HCT116 (cell line): ENCODE data around the gene TENM3. TPM values are rescaled to one million over a fixed set of nuclear protein-coding genes. Genes with fewer than 3 reads are reported as not detected.

Source experiments
- ATAC-seq: fragments of 200-7000 bp; cut with Tn5 transposase; 2 replicates; pipeline ENCODE4 v1.9.1; 2020; ENCODE audit warnings: mild to moderate bottlenecking, moderate library complexity
- BruUV-seq: library from RNA; stranded (reverse); fragments of 400-500 nt; replicated peaks from 2 replicates; lab custom pipeline; 2021; lab: Mats Ljungman, UMichigan
- CTCF ChIA-PET: fragments of 300-600 bp; sonication (Branson Sonifier 250); formaldehyde crosslinking; loops from one replicate; lab custom pipeline; 2021; ENCODE audit warnings: antibody characterized with exemption; lab: Charles Lee
- POLR2A ChIA-PET: fragments of 300-600, 350-600 bp; sonication (Branson Sonifier 250); formaldehyde crosslinking; loops from one replicate; lab custom pipeline; 2021; ENCODE audit warnings: antibody characterized with exemption; lab: Charles Lee
- RAD21 ChIA-PET, 2 experiments: fragments of 300-600 bp; sonication (Branson Sonifier 250); formaldehyde crosslinking; loops; one replicate each; lab custom pipeline; 2023; ENCODE audit warnings: low total read pairs in 2 of 2; ENCODE audit not compliant: uncharacterized antibody in 2 of 2, unreplicated experiment in 2 of 2, low non-redundant PET in 1 of 2; lab: Charles Lee
- DNase-seq: peaks from one replicate; pipeline ENCODE4 v3.0.0-alpha.2; 2010; ENCODE audit warnings: low read depth, low spot score
- H2AFZ ChIP-seq: fragments of 200-600 bp; shearing (Covaris generic), sonication (generic); 2 replicates; pipeline ENCODE4 v1.6.1; 2017; ENCODE audit warnings: low read depth, mixed run types, mixed read lengths, antibody characterized with exemption, low read length; ENCODE audit not compliant: poor library complexity, severe bottlenecking
- H3K27ac ChIP-seq: 2 replicates; pipeline ENCODE4 v1.5.1; 2012; ENCODE audit warnings: low read depth, low read length
- H3K27me3 ChIP-seq: fragments of 200-600 bp; sonication (generic); 2 replicates; pipeline ENCODE4 v1.6.1; 2016; ENCODE audit warnings: mixed run types, low read length, mixed read lengths; ENCODE audit not compliant: insufficient read depth
- H3K36me3 ChIP-seq, 2 experiments: fragments of 200-500 bp in 1 of 2; fragments of 200-600 bp in 1 of 2; sonication (Bioruptor generic) in 1 of 2; sonication (generic) in 1 of 2; 2 replicates each; pipeline versions ENCODE4 v1.5.1 to v1.6.1; 2014 to 2016; ENCODE audit warnings: low read length in 2 of 2, inconsistent platforms in 1 of 2, mixed read lengths in 1 of 2, mixed run types in 1 of 2; ENCODE audit not compliant: insufficient read depth in 2 of 2, control insufficient read depth in 1 of 2
- H3K4me1 ChIP-seq, 2 experiments: fragments of 200-600 bp in 1 of 2; sonication (generic) in 1 of 2; 2 replicates each; pipeline versions ENCODE4 v1.5.1 to v1.6.1; 2012 to 2017; ENCODE audit warnings: low read length in 2 of 2, inconsistent platforms in 1 of 2, mild to moderate bottlenecking in 1 of 2, mixed read lengths in 1 of 2, mixed run types in 1 of 2, moderate library complexity in 1 of 2; ENCODE audit not compliant: insufficient read depth in 2 of 2, control insufficient read depth in 1 of 2
- H3K4me2 ChIP-seq: fragments of 200-600 bp; sonication (generic); 2 replicates; pipeline ENCODE4 v1.6.1; 2017; ENCODE audit warnings: mixed run types, low read length, mixed read lengths
- H3K4me3 ChIP-seq, 2 experiments: fragments of 200-600 bp in 1 of 2; sonication (generic) in 1 of 2; replicated peaks in 1 of 2; 2 replicates each; pipeline ENCODE4 v1.5.1; 2011 to 2016; ENCODE audit warnings: low read length in 2 of 2, control low read depth in 1 of 2, low read depth in 1 of 2, mild to moderate bottlenecking in 1 of 2, mixed read lengths in 1 of 2, mixed run types in 1 of 2
- H3K79me2 ChIP-seq: fragments of 200-600 bp; sonication (generic); 2 replicates; pipeline ENCODE4 v1.6.1; 2017; ENCODE audit warnings: mild to moderate bottlenecking, mixed run types, low read length, moderate library complexity, mixed read lengths; ENCODE audit not compliant: insufficient read depth
- H3K9ac ChIP-seq: fragments of 200-600 bp; sonication (generic); 2 replicates; pipeline ENCODE4 v1.6.1; 2016; ENCODE audit warnings: low read length, mixed read lengths
- H3K9me2 ChIP-seq: fragments of 200-600 bp; sonication (generic), shearing (Covaris generic); 2 replicates; pipeline ENCODE4 v1.6.1; 2017; ENCODE audit warnings: mixed run types, mild to moderate bottlenecking, moderate library complexity; ENCODE audit not compliant: insufficient read depth
- H3K9me3 ChIP-seq, 2 experiments: fragments of 200-500 bp in 1 of 2; fragments of 200-600 bp in 1 of 2; sonication (Bioruptor generic) in 1 of 2; sonication (generic) in 1 of 2; 2 replicates each; pipeline ENCODE4 v1.6.1; 2014 to 2017; ENCODE audit warnings: low read length in 2 of 2, mixed read lengths in 2 of 2, inconsistent platforms in 1 of 2, low read depth in 1 of 2, mild to moderate bottlenecking in 1 of 2, mixed run types in 1 of 2, moderate library complexity in 1 of 2; ENCODE audit not compliant: control insufficient read depth in 1 of 2, insufficient read depth in 1 of 2
- H4K20me1 ChIP-seq: fragments of 200-600 bp; sonication (generic), shearing (Covaris generic); 2 replicates; pipeline ENCODE4 v1.6.1; 2017; ENCODE audit warnings: mixed run types, mild to moderate bottlenecking, moderate library complexity; ENCODE audit not compliant: insufficient read depth
- CBX3 ChIP-seq: IDR thresholded peaks from 2 replicates; pipeline ENCODE4 v1.6.1; 2012; ENCODE audit warnings: low read depth
- CTCF ChIP-seq, 3 experiments: fragments of 200-600 bp in 1 of 3; sonication (generic) in 1 of 3; IDR thresholded peaks in 2 of 3; conservative IDR thresholded peaks in 1 of 3; 2 replicates each; pipeline ENCODE4 v1.5.1; 2012 to 2017; ENCODE audit warnings: low read depth in 2 of 3, low read length in 2 of 3, antibody characterized with exemption in 1 of 3, borderline replicate concordance in 1 of 3, control low read depth in 1 of 3, mild to moderate bottlenecking in 1 of 3, mixed read lengths in 1 of 3, mixed run types in 1 of 3, moderate library complexity in 1 of 3; ENCODE audit not compliant: insufficient read depth in 1 of 3
- EGR1 ChIP-seq: IDR thresholded peaks from 2 replicates; pipeline ENCODE4 v1.6.1; 2012; ENCODE audit warnings: low read depth
- EZH2phosphoT487 ChIP-seq: fragments of 200-600 bp; IDR thresholded peaks from 2 replicates; pipeline ENCODE4 v1.6.1; 2018; ENCODE audit warnings: antibody characterized with exemption, borderline replicate concordance
- FOSL1 ChIP-seq: IDR thresholded peaks from 2 replicates; pipeline ENCODE4 v1.6.1; 2012; ENCODE audit warnings: low read depth
- POLR2AphosphoS5 ChIP-seq: IDR thresholded peaks from 2 replicates; pipeline ENCODE4 v1.6.1; 2011; ENCODE audit warnings: mild to moderate bottlenecking, low read depth, low read length, moderate library complexity
- SP1 ChIP-seq: IDR thresholded peaks from 2 replicates; pipeline ENCODE4 v1.6.1; 2012; ENCODE audit warnings: low read depth
- ZBTB33 ChIP-seq: IDR thresholded peaks from 2 replicates; pipeline ENCODE4 v1.6.1; 2011; ENCODE audit warnings: mild to moderate bottlenecking, low read length, moderate library complexity; ENCODE audit not compliant: insufficient replicate concordance; ENCODE audit errors: extremely low read depth
- ZNF274 ChIP-seq: fragments of 200-500 bp; sonication (Bioruptor generic); IDR thresholded peaks from 2 replicates; pipeline ENCODE4 v1.6.1; 2014; ENCODE audit warnings: mild to moderate bottlenecking, low read depth, low read length, inconsistent platforms
- intact Hi-C: fragments of 100-400 bp; cut with micrococcal nuclease; formaldehyde crosslinking; loops from 2 replicates; pipeline ENCODE4 v1.10.0; 2022
- total RNA-seq: library from RNA; stranded (reverse); gene quantifications from one replicate; pipeline ENCODE4 v1.2.1, GENCODE V29; 2021; ENCODE audit not compliant: unreplicated experiment

TENM3 gene
- total RNA-seq, 1 experiment from 2014 or later = 0.54 TPM

GRCh38 chr4:182286931-182287330, 43.7 kb downstream of the TENM3 start:
- intact Hi-C loops = no loop called here
- Histone ChIP-seq H3K9me2 (no peaks in the 10 kb centered on the region), H3K9ac (no peak overlapping the region)
- POLR2A ChIA-PET = no interaction called here
- TF ChIP-seq SP1 (no peak), EGR1 (no peak), CBX3 (no peak), EZH2phosphoT487 (no peak), ZBTB33 (no peak), CTCF (IDR thresholded peaks at IDR 0.05 in 2 of 3, conservative IDR thresholded peaks at IDR 0.05 in 1 of 3; ENCODE audit: borderline replicate concordance in 1 of 3, insufficient read depth in 1 of 3, low read depth in 2 of 3, low read length in 2 of 3) (no peak), FOSL1 (no peak), ZNF274 (no peak), POLR2AphosphoS5 (no peak)
- TF ChIP-seq, all 23 proteins: peak for 0
- H2AFZ ChIP-seq = no peak overlapping the region
- DNase-seq = no peak
- H3K27me3 ChIP-seq = no peaks in the 10 kb centered on the region
- no peaks in the 10 kb centered on the region for H3K36me3 ChIP-seq
- no peaks in the 10 kb centered on the region for H3K4me1 ChIP-seq
- H3K79me2 ChIP-seq = no peaks in the 10 kb centered on the region
- no peak for ATAC-seq
- H3K4me3 ChIP-seq = no peak overlapping the region
- no peak overlapping the region for H3K4me2 ChIP-seq
- CTCF ChIA-PET = no interaction called here
- H3K9me3 ChIP-seq = no peaks in the 10 kb centered on the region
- H3K27ac ChIP-seq = no peak overlapping the region
- no peaks in the 10 kb centered on the region for H4K20me1 ChIP-seq
- RAD21 ChIA-PET = no interaction called here
- no TSS peak for BruUV-seq
